DMS114 treated with DMSO at 0.1 percent for 48 hours (cell line): Measurements from ENCODE around the gene FUT6.
"Not testable (repeated sequence)": the region's sequence is repeated elsewhere in the genome, so short reads cannot be mapped to it uniquely, and the experiment has no call there.

Experiments
- DNase-seq: peaks from one replicate; lab custom pipeline; 2025; ENCODE audit not compliant: unreplicated experiment; lab: John Stamatoyannopoulos, UW

The FUT6 gene

GRCh38 chr19:5839065-5840017 is at the start of gene FUT6:
Gene FUT6, minus strand, starts transcription at chr19:5839702. Its CDS starts 7,135 bp downstream, at chr19:5832567.
- DNase-seq, result no peak

GRCh38 chr19:5884065-5884811 is 44.7 kb upstream of the FUT6 start:
- DNase-seq, result not testable (repeated sequence)

GRCh38 chr19:5883157-5883873 is 43.8 kb upstream of the FUT6 start:
- not testable (repeated sequence) for DNase-seq

GRCh38 chr19:5882421-5882968 is 43.0 kb upstream of the FUT6 start:
- DNase-seq, result no peak

GRCh38 chr19:5881543-5882299 is 42.2 kb upstream of the FUT6 start:
- no peak for DNase-seq

GRCh38 chr19:5880604-5881078 is 41.1 kb upstream of the FUT6 start:
- no peak for DNase-seq

GRCh38 chr19:5880196-5880595 is 40.7 kb upstream of the FUT6 start:
- no peak for DNase-seq

- no peak for DNase-seq
These were observed 38.4 kb upstream of the FUT6 start for GRCh38 chr19:5877882-5878281.

GRCh38 chr19:5877427-5877826 is 37.9 kb upstream of the FUT6 start:
- no peak for DNase-seq

- not testable (repeated sequence) for DNase-seq
These were observed 35.0 kb upstream of the FUT6 start for GRCh38 chr19:5874496-5874895.

- no peak for DNase-seq
These were observed 34.2 kb upstream of the FUT6 start for GRCh38 chr19:5873617-5874199.

- DNase-seq, result no peak
These were observed 31.5 kb upstream of the FUT6 start for GRCh38 chr19:5870986-5871394.

GRCh38 chr19:5867201-5868136 is 28.0 kb upstream of the FUT6 start:
- DNase-seq, result no peak

GRCh38 chr19:5865772-5866171 is 26.3 kb upstream of the FUT6 start:
- no peak for DNase-seq

- no peak for DNase-seq
These were observed 25.4 kb upstream of the FUT6 start for GRCh38 chr19:5864725-5865486.

GRCh38 chr19:5864013-5864720 is 24.7 kb upstream of the FUT6 start:
- DNase-seq, result no peak

- no peak for DNase-seq
These were observed 23.6 kb upstream of the FUT6 start for GRCh38 chr19:5863030-5863665.
